Measurements from ENCODE around the gene GHR.

DNA sequence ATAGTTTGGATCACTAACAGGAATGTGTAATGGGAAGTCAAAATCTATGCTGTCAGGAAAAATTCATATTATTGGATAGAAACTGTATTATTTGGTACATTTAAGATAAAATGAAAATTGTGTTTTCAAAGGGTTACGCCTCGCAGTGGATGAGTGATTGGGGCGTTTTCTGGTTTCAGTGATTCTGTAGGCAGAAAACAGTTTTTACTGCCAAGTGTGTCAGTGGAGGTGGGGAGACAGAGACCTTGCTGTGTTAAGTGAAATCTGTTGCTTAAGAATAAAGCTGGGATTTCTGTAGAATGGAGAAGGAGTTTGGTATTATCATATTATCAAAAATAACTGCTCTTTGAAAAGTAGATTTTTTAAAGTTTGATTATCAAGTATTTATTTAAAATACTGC lies 69.7 kb downstream of the GHR start:
- TF ChIP-seq, protein P1, sequence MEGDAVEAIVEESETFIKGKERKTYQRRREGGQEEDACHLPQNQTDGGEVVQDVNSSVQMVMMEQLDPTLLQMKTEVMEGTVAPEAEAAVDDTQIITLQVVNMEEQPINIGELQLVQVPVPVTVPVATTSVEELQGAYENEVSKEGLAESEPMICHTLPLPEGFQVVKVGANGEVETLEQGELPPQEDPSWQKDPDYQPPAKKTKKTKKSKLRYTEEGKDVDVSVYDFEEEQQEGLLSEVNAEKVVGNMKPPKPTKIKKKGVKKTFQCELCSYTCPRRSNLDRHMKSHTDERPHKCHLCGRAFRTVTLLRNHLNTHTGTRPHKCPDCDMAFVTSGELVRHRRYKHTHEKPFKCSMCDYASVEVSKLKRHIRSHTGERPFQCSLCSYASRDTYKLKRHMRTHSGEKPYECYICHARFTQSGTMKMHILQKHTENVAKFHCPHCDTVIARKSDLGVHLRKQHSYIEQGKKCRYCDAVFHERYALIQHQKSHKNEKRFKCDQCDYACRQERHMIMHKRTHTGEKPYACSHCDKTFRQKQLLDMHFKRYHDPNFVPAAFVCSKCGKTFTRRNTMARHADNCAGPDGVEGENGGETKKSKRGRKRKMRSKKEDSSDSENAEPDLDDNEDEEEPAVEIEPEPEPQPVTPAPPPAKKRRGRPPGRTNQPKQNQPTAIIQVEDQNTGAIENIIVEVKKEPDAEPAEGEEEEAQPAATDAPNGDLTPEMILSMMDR (IDR thresholded peaks at IDR 0.05) = no peak
- TF ChIP-seq POLR2AphosphoS5 (IDR thresholded peaks at IDR 0.05) = no peak
- TF ChIP-seq EP300 (IDR thresholded peaks at IDR 0.05) = no peak
